Nucleus accumbens (tissue), 56 donors: ENCODE data around the gene LRG1.
"Not testable (repeated sequence)": the region's sequence is repeated elsewhere in the genome, so short reads cannot be mapped to it uniquely, and the experiment has no call there.

ENCODE experiments used
- DNase-seq, 56 donors: peaks; one replicate each; lab custom pipeline; 2025; lab: John Stamatoyannopoulos, UW

LRG1 gene

GRCh38 chr19:4576016-4576933, 36.4 kb upstream of the LRG1 start:
- peak in 22 of 56 donors; percentile 1 to 66 (median 18) for DNase-seq

GRCh38 chr19:4575267-4576015, 35.6 kb upstream of the LRG1 start:
- DNase-seq, result no peak

GRCh38 chr19:4573682-4574081, 33.8 kb upstream of the LRG1 start:
- no peak for DNase-seq

- no peak for DNase-seq
These were observed 31.6 kb upstream of the LRG1 start for GRCh38 chr19:4571305-4571917.

GRCh38 chr19:4570916-4571304, 31.1 kb upstream of the LRG1 start:
- DNase-seq, result no peak

GRCh38 chr19:4570402-4570801, 30.6 kb upstream of the LRG1 start:
- DNase-seq, result no peak

GRCh38 chr19:4568886-4569285, 29.1 kb upstream of the LRG1 start:
- no peak for DNase-seq

GRCh38 chr19:4567584-4568071, 27.8 kb upstream of the LRG1 start:
- peak in 7 of 56 donors; percentile 3 to 54 (median 16) for DNase-seq

GRCh38 chr19:4566402-4567051, 26.7 kb upstream of the LRG1 start:
- no peak for DNase-seq

- DNase-seq, result not testable (repeated sequence)
These were observed 23.7 kb upstream of the LRG1 start for GRCh38 chr19:4563562-4563961.

GRCh38 chr19:4562085-4562484, 22.2 kb upstream of the LRG1 start:
- not testable (repeated sequence) for DNase-seq

- DNase-seq, result peak in 5 of 56 donors; percentile 3 to 31 (median 17)
These were observed 19.7 kb upstream of the LRG1 start, which contains the start of gene SEMA6B for GRCh38 chr19:4559569-4559968. Gene SEMA6B (minus strand): TSS chr19:4559684. CDS start chr19:4558457, 1,227 bp downstream.

GRCh38 chr19:4557971-4558941, 18.4 kb upstream of the LRG1 start:
- DNase-seq, result peak in 4 of 56 donors; percentile 4 to 21 (median 11)

- DNase-seq, result no peak
These were observed 17.5 kb upstream of the LRG1 start for GRCh38 chr19:4557144-4557970.

GRCh38 chr19:4556597-4557127, 16.8 kb upstream of the LRG1 start:
- DNase-seq, result peak in 1 of 56 donors; percentile 42

GRCh38 chr19:4555657-4556561, 16.1 kb upstream of the LRG1 start:
- no peak for DNase-seq

GRCh38 chr19:4554717-4555116, 14.9 kb upstream of the LRG1 start:
- DNase-seq, result no peak
